A549 (cell line): ENCODE results near the gene ZNF727. TPM values are rescaled to one million over a fixed set of nuclear protein-coding genes. Genes with fewer than 3 reads are reported as not detected.
"Not testable (repeated sequence)": the region's sequence is repeated elsewhere in the genome, so short reads cannot be mapped to it uniquely, and the experiment has no call there.

Experiments
- ATAC-seq, 2 experiments: fragments of 200-7000 bp in 1 of 2; fragments of >200 bp in 1 of 2; cut with Nextera tagmentation in 1 of 2; cut with Tn5 transposase in 1 of 2; 3 replicates each; pipeline versions ENCODE4 v1.8.0 to v1.9.1; 2018 to 2020; ENCODE audit warnings: mild to moderate bottlenecking in 1 of 2, moderate library complexity in 1 of 2
- CTCF ChIA-PET: fragments of 300-600 bp; sonication (Branson Sonifier 250); formaldehyde crosslinking; extraction: SDS; loops from one replicate; lab custom pipeline; 2021; ENCODE audit warnings: antibody characterized with exemption, inconsistent platforms; lab: Yijun Ruan, JAX
- POLR2A ChIA-PET: fragments of 350-600 bp; formaldehyde crosslinking; extraction: SDS; loops from one replicate; lab custom pipeline; 2021; ENCODE audit warnings: antibody characterized with exemption, inconsistent platforms; lab: Yijun Ruan, JAX
- DNase-seq, 2 experiments: peaks; one replicate each; pipeline versions ENCODE4 v3.0.0 to v3.0.0-alpha.2; 2011 to 2016; ENCODE audit warnings: low read depth in 1 of 2, low spot score in 1 of 2
- FAIRE-seq: peaks from 2 replicates; lab custom pipeline; 2011; peaks lifted over from hg19 to GRCh38; lab: Jason Lieb, UNC
- H3K27ac ChIP-seq, 2 experiments: fragments of >200 bp; sonication (Bioruptor Twin); formaldehyde crosslinking; 3 replicates each; pipeline ENCODE4 v1.5.1; 2016 to 2017
- H3K4me1 ChIP-seq: fragments of >200 bp; sonication (Bioruptor Twin); formaldehyde crosslinking; 3 replicates; pipeline ENCODE4 v1.6.1; 2016
- H3K4me2 ChIP-seq: fragments of >200 bp; sonication (Bioruptor Twin); formaldehyde crosslinking; 3 replicates; pipeline ENCODE4 v1.6.1; 2016
- H3K4me3 ChIP-seq: fragments of >200 bp; sonication (Bioruptor Twin); formaldehyde crosslinking; 3 replicates; pipeline ENCODE4 v1.5.1; 2016
- H3K9me3 ChIP-seq: fragments of >200 bp; sonication (Bioruptor Twin); formaldehyde crosslinking; 3 replicates; pipeline ENCODE4 v1.6.1; 2016
- BHLHE40 ChIP-seq: IDR thresholded peaks from 2 replicates; pipeline ENCODE4 v1.6.1; 2012; ENCODE audit warnings: low read depth, low read length, inconsistent platforms
- CEBPB ChIP-seq, 2 experiments: fragments of >200 bp in 1 of 2; sonication (Bioruptor Twin) in 1 of 2; formaldehyde crosslinking in 1 of 2; IDR thresholded peaks; 2 replicates each; pipeline ENCODE4 v1.6.1; 2012 to 2016
- EHF ChIP-seq: fragments of 250-450 bp; sonication (Bioruptor Pico); IDR thresholded peaks from 2 replicates; pipeline ENCODE4 v1.5.0; 2020; ENCODE audit warnings: mild to moderate bottlenecking
- MAFK ChIP-seq: fragments of 450-650 bp; IDR thresholded peaks from 2 replicates; pipeline ENCODE4 v1.6.1; 2014; ENCODE audit not compliant: partially characterized antibody
- MAX ChIP-seq: IDR thresholded peaks from 2 replicates; pipeline ENCODE4 v1.6.1; 2012
- MAZ ChIP-seq: fragments of 150-350 bp; IDR thresholded peaks from 2 replicates; pipeline ENCODE4 v1.6.1; 2014; ENCODE audit warnings: antibody characterized with exemption, low read depth, low read length, borderline replicate concordance
- MYC ChIP-seq: IDR thresholded peaks from 2 replicates; pipeline ENCODE4 v1.6.1; 2012; ENCODE audit warnings: mild to moderate bottlenecking, inconsistent platforms, low read length, improper control_type of control experiment, borderline replicate concordance
- NFE2L2 ChIP-seq: fragments of 150-350 bp; conservative IDR thresholded peaks from 2 replicates; pipeline ENCODE4 v1.6.1; 2014; ENCODE audit warnings: low read length
- POLR2AphosphoS2 ChIP-seq: conservative IDR thresholded peaks from 2 replicates; pipeline ENCODE4 v1.6.1; 2012; ENCODE audit warnings: low read length, improper control_type of control experiment, inconsistent platforms
- RARB ChIP-seq: fragments of 250-450 bp; sonication (Bioruptor Pico); IDR thresholded peaks from 2 replicates; pipeline ENCODE4 v1.8.0; 2021; ENCODE audit warnings: mild to moderate bottlenecking, moderate library complexity
- RCOR1 ChIP-seq: fragments of 150-350 bp; IDR thresholded peaks from 2 replicates; pipeline ENCODE4 v1.6.1; 2014; ENCODE audit warnings: antibody characterized with exemption, low read length, low read depth
- WGBS: methylation state at CpG from one replicate; pipeline ENCODE4 v1.1.6; 2017; ENCODE audit errors: missing lambda C conversion rate; 5-methylcytosine and 5-hydroxymethylcytosine counted together
- polyA plus RNA-seq, 4 experiments: library from polyadenylated mRNA; depleted of rRNA in 3 of 4; stranded (reverse); fragments of >200 nt; fragmentation: RNase III in 1 of 4; extraction: RNeasy Plus Mini Kit Qiagen cat#74134 plus additional on column Dnase treatment in 1 of 4; gene quantifications; 2 replicates in 3 of 4; 3 replicates in 1 of 4; pipeline ENCODE4 v1.2.3, GENCODE V29; 2011 to 2017

Gene ZNF727
- polyA plus RNA-seq, 2 of the 4 experiments (the other 2 are of a cell fraction): not detected

- WGBS: 34% methylated on average over 2 of the region's 2 CpGs
- no peaks in the 10 kb centered on the region for H3K4me1 ChIP-seq
- peaks cover 64% of the 10 kb centered on the region for H3K9me3 ChIP-seq
- H3K27ac ChIP-seq: no peak overlapping the region
- TF ChIP-seq EHF (CRISPR knock-in tag) (no peak), MAFK (no peak), MAX (no peak), RARB (CRISPR knock-in tag) (no peak), NFE2L2 (no peak), CEBPB (IDR thresholded peaks at IDR 0.05) (no peak), BHLHE40 (no peak), POLR2AphosphoS2 (no peak), MYC (no peak)
- ChIA-PET CTCF (no interaction called here), POLR2A (no interaction called here)
- H3K4me3 ChIP-seq: no peak overlapping the region
- no peak overlapping the region for H3K4me2 ChIP-seq
- FAIRE-seq (no peak), ATAC-seq (no peak), DNase-seq (no peak)
Observed at GRCh38 chr7:64078699-64078994, 33.4 kb downstream of the ZNF727 start.

GRCh38 chr7:64087501-64087900 lies 42.3 kb downstream of the ZNF727 start:
- CTCF ChIA-PET: no interaction called here
- Histone ChIP-seq H3K9me3 (peaks cover 13% of the 10 kb centered on the region), H3K4me1 (no peaks in the 10 kb centered on the region), H3K4me2 (no peak overlapping the region), H3K27ac (no peak overlapping the region), H3K4me3 (no peak overlapping the region)
- ATAC-seq (no peak), FAIRE-seq (no peak), DNase-seq (no peak)
- 0% methylated on average over 1 of the region's 3 CpGs for WGBS
- POLR2A ChIA-PET: no interaction called here
- TF ChIP-seq RCOR1 (no peak), MAZ (no peak)

GRCh38 chr7:64088863-64089262 lies 43.6 kb downstream of the ZNF727 start:
- H3K4me2 ChIP-seq, FAIRE-seq, H3K4me1 ChIP-seq, DNase-seq, ATAC-seq, CTCF ChIA-PET, POLR2A ChIA-PET, H3K27ac ChIP-seq, H3K4me3 ChIP-seq: not testable (repeated sequence)
- WGBS: 2% methylated on average over 5 of the region's 5 CpGs
- peaks cover 14% of the 10 kb centered on the region; the same call in 2 of the 3 replicates for H3K9me3 ChIP-seq

Other genes starting within 250 kb of the ZNF727 start
- not detected in 2 replicates for gene ZNF722, start 46.6 kb upstream of the ZNF727 start, polyA plus RNA-seq (2011; rRNA removed)
- gene ZNF722, start 46.6 kb upstream of the ZNF727 start, polyA plus RNA-seq (2017; fragmentation: RNase III; extraction: RNeasy Plus Mini Kit Qiagen cat#74134 plus additional on column Dnase treatment): not detected in 3 replicates
- not detected in 2 replicates for gene ZNF735, start 161.8 kb downstream of the ZNF727 start, polyA plus RNA-seq (2011; rRNA removed)
- gene ZNF735, start 161.8 kb downstream of the ZNF727 start, polyA plus RNA-seq (2017; fragmentation: RNase III; extraction: RNeasy Plus Mini Kit Qiagen cat#74134 plus additional on column Dnase treatment): not detected in 3 replicates
- gene ZNF679, start 183.0 kb downstream of the ZNF727 start, polyA plus RNA-seq (2011; rRNA removed): not detected in 2 replicates
- gene ZNF679, start 183.0 kb downstream of the ZNF727 start, polyA plus RNA-seq (2017; fragmentation: RNase III; extraction: RNeasy Plus Mini Kit Qiagen cat#74134 plus additional on column Dnase treatment): not detected in 3 replicates